ENCODE measurements around the gene ATAD1.
A peak's percentile ranks its signal among the peaks of the same experiment; 100 is the strongest.
"Not testable (repeated sequence)": the region's sequence is repeated elsewhere in the genome, so short reads cannot be mapped to it uniquely, and the experiment has no call there.

ATAD1 gene

GRCh38 chr10:87846711-87847110 lies 28.7 kb upstream of the ATAD1 start:
- not testable (repeated sequence) for DNase-seq (ENCODE audit: insufficient read length, low spot score); FAIRE-seq

- DNase-seq (ENCODE audit: insufficient read length, low spot score) (no peak), FAIRE-seq (no peak)
Observed at GRCh38 chr10:87846023-87846422, 28.0 kb upstream of the ATAD1 start.

GRCh38 chr10:87845624-87845998 lies 27.6 kb upstream of the ATAD1 start:
- FAIRE-seq: no peak
- no peak for DNase-seq (ENCODE audit: insufficient read length, low spot score)

GRCh38 chr10:87844837-87845623 lies 27.0 kb upstream of the ATAD1 start:
- FAIRE-seq (no peak), DNase-seq (ENCODE audit: insufficient read length, low spot score) (no peak)

GRCh38 chr10:87843714-87844113 lies 25.7 kb upstream of the ATAD1 start:
- no peak for DNase-seq (ENCODE audit: insufficient read length, low spot score)
- no peak for FAIRE-seq

- no peak for DNase-seq (ENCODE audit: insufficient read length, low spot score)
- no peak for FAIRE-seq
Observed at GRCh38 chr10:87842776-87843497, 24.9 kb upstream of the ATAD1 start.

GRCh38 chr10:87842220-87842641 lies 24.2 kb upstream of the ATAD1 start:
- FAIRE-seq (no peak), DNase-seq (ENCODE audit: insufficient read length, low spot score) (no peak)

- DNase-seq (ENCODE audit: insufficient read length, low spot score) (no peak), FAIRE-seq (no peak)
Observed at GRCh38 chr10:87841186-87841585, 23.2 kb upstream of the ATAD1 start.

- no peak for FAIRE-seq
- DNase-seq (ENCODE audit: insufficient read length, low spot score): no peak
Observed at GRCh38 chr10:87838650-87839049, 20.6 kb upstream of the ATAD1 start.

GRCh38 chr10:87837445-87837844 lies 19.4 kb upstream of the ATAD1 start:
- FAIRE-seq (peak; percentile 94), DNase-seq (ENCODE audit: insufficient read length, low spot score) (no peak)

GRCh38 chr10:87836098-87836497 lies 18.1 kb upstream of the ATAD1 start:
- FAIRE-seq: peak; percentile 78
- DNase-seq (ENCODE audit: insufficient read length, low spot score): no peak

- no peak for DNase-seq (ENCODE audit: insufficient read length, low spot score)
- peak; percentile 37 for FAIRE-seq
Observed at GRCh38 chr10:87829986-87830729, 12.1 kb upstream of the ATAD1 start.

- not testable (repeated sequence) for FAIRE-seq; DNase-seq (ENCODE audit: insufficient read length, low spot score)
Observed at GRCh38 chr10:87829051-87829450, 11.0 kb upstream of the ATAD1 start.

- DNase-seq (ENCODE audit: insufficient read length, low spot score) (no peak), FAIRE-seq (peak; percentile 31)
Observed at GRCh38 chr10:87827681-87828080, 9.7 kb upstream of the ATAD1 start.

GRCh38 chr10:87826653-87827052 lies 8.6 kb upstream of the ATAD1 start:
- DNase-seq (ENCODE audit: insufficient read length, low spot score): no peak
- FAIRE-seq: no peak

- no peak for DNase-seq (ENCODE audit: insufficient read length, low spot score)
- no peak for FAIRE-seq
Observed at GRCh38 chr10:87819289-87819585, 1.2 kb upstream of the ATAD1 start.

- DNase-seq (ENCODE audit: insufficient read length, low spot score) (peak; percentile 5), FAIRE-seq (no peak)
Observed at GRCh38 chr10:87818505-87819288, 671 bp upstream of the ATAD1 start.

GRCh38 chr10:87816898-87817608 lies 973 bp downstream of the ATAD1 start:
- FAIRE-seq (peak; percentile 83), DNase-seq (ENCODE audit: insufficient read length, low spot score) (no peak)

GRCh38 chr10:87816163-87816897 lies 1.7 kb downstream of the ATAD1 start:
- FAIRE-seq (peak; percentile 83), DNase-seq (ENCODE audit: insufficient read length, low spot score) (no peak)
